HepG2 (cell line): ENCODE data around the gene OTUD7B.

Experiments
- KLF13 ChIP-seq: sonication (generic); formaldehyde crosslinking; IDR thresholded peaks from 2 replicates; pipeline ENCODE4 v1.4.0; 2020; ENCODE audit warnings: mild to moderate bottlenecking, missing genetic modification reagents
- RELA ChIP-seq: sonication (generic); formaldehyde crosslinking; IDR thresholded peaks from 2 replicates; pipeline ENCODE4 v1.4.0; 2020; ENCODE audit warnings: missing genetic modification reagents
- TARDBP ChIP-seq: sonication (generic); formaldehyde crosslinking; IDR thresholded peaks from 2 replicates; pipeline ENCODE4 v1.8.0; 2022; ENCODE audit warnings: mild to moderate bottlenecking, missing genetic modification reagents
- ZNF552 ChIP-seq: sonication (generic); formaldehyde crosslinking; IDR thresholded peaks from 2 replicates; pipeline ENCODE4 v1.9.0; 2022; ENCODE audit warnings: missing genetic modification reagents, mild to moderate bottlenecking, borderline replicate concordance

DNA sequence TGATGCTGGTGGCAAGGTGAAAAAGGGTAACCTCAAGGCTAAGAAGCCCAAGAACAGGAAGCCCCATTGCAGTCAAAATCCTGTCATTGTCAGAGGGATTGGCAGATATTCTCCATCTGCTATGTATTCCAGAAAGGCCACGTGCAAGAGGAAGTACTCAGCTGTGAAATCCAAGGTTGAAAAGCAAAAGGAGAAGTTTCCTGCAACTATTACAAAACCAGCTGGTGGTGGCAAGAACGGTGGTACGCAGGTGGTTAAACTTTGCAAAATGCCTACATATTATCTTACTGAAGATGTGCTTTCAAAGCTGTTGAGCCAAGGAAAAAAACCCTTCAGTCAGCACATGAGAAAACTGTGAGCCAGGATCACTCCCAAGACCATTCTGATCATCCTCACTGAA, 43.4 kb upstream of the OTUD7B start:
- TF ChIP-seq ZNF552 (CRISPR knock-in tag), result no peak
- TF ChIP-seq KLF13, result no peak
- no peak for TF ChIP-seq RELA
- TF ChIP-seq TARDBP, result no peak
